ENCODE results near the gene TAT.

Gene TAT

DNA sequence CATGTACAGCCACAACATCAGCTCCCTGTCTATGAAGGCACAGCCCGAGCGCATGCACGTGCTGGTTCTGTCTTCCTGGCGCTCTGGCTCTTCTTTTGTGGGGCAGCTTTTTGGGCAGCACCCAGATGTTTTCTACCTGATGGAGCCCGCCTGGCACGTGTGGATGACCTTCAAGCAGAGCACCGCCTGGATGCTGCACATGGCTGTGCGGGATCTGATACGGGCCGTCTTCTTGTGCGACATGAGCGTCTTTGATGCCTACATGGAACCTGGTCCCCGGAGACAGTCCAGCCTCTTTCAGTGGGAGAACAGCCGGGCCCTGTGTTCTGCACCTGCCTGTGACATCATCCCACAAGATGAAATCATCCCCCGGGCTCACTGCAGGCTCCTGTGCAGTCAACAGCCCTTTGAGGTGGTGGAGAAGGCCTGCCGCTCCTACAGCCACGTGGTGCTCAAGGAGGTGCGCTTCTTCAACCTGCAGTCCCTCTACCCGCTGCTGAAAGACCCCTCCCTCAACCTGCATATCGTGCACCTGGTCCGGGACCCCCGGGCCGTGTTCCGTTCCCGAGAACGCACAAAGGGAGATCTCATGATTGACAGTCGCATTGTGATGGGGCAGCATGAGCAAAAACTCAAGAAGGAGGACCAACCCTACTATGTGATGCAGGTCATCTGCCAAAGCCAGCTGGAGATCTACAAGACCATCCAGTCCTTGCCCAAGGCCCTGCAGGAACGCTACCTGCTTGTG is 40.0 kb downstream of the TAT start:
- DNase-seq, result no peak

DNA sequence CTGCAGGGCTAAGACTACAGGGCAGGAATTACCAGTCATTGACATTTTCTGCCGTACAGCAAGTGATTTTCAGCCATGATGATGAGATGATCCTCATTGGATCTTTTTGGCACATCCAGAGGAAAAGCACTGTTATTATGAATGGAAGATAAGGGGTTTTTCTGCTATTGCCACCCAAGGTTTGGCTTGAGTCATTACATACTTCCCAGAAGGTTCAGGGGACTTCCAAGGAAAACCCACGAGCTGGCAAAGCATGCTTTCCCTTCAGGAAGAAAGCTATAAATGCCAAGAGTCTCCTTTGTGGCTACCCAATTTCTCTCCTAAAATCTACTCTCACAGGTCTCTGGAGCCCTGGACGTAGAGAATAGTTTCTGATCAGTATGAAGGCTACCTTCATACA is 44.5 kb downstream of the TAT start:
- DNase-seq, result no peak

DNA sequence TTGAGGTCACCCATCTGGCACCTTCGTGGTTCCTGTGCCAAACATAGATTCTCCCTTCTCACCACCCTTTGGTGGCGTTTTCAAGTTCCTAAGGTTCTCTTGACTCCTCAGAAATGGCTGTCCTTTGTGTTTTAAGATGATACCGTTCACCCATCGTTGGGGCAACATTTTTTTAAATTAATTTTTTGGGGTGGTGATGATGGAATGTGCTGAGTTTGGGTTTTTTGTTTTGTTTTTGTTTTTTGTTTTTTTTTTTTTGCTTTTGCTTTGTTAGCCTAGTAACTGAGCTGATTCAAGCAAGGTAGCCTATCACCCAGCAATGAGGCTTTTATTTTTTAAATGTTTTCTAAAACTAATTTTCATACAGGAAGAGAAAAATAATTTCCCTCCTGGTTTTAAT is 48.0 kb downstream of the TAT start:
- no peak for DNase-seq

DNA sequence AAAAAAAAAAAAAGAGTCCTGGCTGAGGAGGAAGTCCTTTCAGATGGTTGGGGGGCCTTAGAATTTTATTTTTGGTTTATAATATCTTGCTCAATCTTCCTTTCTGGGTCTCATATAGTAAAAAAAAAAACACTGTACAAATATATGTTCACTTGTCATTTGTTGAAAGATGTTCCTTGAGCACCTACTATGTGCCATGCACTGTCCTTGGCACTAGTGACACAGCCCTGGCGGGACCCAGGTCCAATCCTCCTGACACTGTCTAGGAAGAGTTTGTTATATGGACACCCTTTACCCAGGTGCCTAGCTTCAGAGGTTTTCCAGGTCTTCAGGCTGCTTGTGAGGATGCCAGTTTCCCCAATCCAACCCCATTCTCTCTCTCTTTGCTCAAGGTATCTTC is 48.6 kb downstream of the TAT start:
- no peak for DNase-seq

DNA sequence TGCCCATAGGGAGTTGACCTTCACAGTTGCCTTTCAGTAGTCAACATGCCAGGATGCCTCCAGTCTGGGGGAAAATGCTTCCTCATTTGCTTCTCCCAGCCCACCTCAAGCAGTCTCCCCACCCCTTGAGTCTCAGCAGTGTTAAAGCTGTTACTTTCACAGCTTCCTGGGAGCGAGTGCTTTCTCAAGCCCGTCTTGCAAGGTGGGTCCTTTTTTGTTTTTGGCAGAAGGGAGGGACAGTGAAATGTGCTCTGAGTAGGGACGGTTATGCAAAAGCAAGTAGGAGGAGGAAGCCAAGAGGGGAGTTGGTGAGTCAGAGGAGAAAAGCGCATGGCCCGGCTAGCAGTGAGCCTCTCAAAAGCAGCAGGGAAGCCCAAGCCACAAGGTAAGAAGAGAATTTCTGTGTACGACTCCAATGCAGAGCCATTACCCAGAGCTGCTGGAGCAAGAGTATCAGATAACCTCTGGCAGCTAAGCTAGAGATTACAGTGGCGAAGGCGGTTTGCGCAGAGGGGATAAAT is 50.7 kb downstream of the TAT start, which contains the start of gene CHST4:
Gene CHST4, plus strand, starts transcription at position 316 of the 521 bp plus-strand sequence. CDS start 10,252 bp downstream, outside the sequence.
- peak; percentile 24 for DNase-seq

DNA sequence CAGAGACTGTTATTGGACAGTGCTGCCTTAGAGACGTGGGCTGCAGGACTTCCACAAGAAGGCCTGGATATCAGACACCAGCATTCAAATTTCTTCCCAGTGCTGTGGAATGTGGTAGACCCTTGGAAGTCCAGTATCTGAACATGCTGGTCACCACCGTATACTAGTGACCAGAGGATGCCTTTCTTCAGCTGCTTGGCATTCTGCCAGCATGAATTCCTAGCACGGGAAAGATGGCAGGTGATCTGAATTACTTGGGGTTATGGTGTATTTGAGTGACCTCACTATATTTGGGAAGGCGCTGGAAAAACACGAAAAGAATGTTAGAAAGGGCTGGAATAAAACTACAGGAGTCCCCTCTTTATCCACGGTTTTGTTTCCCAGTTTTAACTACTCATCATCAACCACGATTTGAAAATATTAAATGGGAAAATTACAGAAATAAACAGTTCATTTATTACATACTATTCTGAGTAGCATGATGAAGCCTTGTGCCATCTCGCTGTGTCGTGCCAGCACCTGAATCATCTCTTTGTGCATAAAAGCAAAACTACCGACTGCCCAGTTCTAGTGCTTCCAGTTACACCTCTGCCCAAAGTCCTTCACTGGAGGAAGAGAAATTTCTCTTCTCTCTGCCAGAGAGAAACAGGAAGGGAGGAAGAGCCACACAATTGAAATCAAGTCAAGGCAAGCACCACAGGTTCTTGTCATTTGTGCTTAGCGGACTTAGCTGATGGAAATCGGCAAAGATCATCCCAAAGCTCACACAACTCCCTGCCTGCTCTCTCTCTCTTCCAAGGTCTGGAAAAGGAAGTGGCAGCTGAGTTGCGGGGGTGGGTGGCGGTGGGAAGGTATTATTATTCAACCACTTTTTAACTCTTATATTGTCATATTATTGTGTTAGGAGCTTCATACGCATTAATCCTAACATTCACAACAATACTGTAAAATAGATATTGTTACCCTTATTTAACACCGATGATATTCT is 52.0 kb downstream of the TAT start:
- no peak for DNase-seq

DNA sequence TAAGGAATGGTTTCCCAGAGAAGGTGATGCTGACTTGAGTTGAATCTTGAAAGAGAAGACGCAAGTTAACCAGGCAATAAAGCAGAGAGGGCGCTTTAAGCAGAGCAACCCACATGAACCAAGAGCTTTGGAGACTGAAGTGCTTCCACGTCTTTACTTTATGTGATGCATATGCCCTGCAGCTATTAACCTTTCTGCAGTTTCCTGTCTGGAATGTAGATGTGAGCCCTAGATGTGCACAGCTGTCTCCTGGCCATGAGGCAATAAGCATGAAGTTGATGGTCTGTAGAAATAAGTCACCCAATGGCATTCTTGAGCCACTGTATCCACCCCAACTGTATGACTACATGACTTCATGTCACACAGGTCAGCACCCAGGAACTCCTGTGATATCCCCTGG is 56.3 kb downstream of the TAT start:
- DNase-seq, result no peak

Data from NCI-H2227 treated with DMSO at 0.1 percent for 48 hours (cell line).